Thymus (tissue), 11 donors: Measurements from ENCODE around the gene PPARG. TPM values are rescaled to one million over a fixed set of nuclear protein-coding genes. Genes with fewer than 3 reads are reported as not detected.
A peak's percentile ranks its signal among the peaks of the same experiment; 100 is the strongest.

Source experiments
- DNase-seq, 9 donors: peaks; one replicate each; pipeline ENCODE4 v3.0.0-alpha.2; 2013; ENCODE audit warnings: low spot score in 9 of 9, low read depth in 6 of 9, missing footprints in 1 of 9
- H3K27ac ChIP-seq, 2 donors: one replicate each; pipeline ENCODE4 v1.5.1; 2013; ENCODE audit warnings: control low read depth in 1 of 2, low read depth in 1 of 2, low read length in 1 of 2, mild to moderate bottlenecking in 1 of 2, moderate library complexity in 1 of 2
- H3K27me3 ChIP-seq, 2 donors: one replicate each; pipeline ENCODE4 v1.5.1; 2013; ENCODE audit warnings: low read length in 1 of 2; ENCODE audit not compliant: control insufficient read depth in 2 of 2, insufficient read depth in 1 of 2
- H3K36me3 ChIP-seq, 2 donors: one replicate each; pipeline ENCODE4 v1.5.1; 2013; ENCODE audit warnings: low read length in 1 of 2, mild to moderate bottlenecking in 1 of 2, moderate library complexity in 1 of 2; ENCODE audit not compliant: control insufficient read depth in 2 of 2, insufficient read depth in 2 of 2
- H3K4me1 ChIP-seq, 2 donors: one replicate each; pipeline ENCODE4 v1.5.1; 2013; ENCODE audit warnings: low read length in 2 of 2; ENCODE audit not compliant: control insufficient read depth in 2 of 2, insufficient read depth in 2 of 2
- H3K4me3 ChIP-seq, 2 donors: one replicate each; pipeline ENCODE4 v1.5.1; 2013; ENCODE audit warnings: low read length in 2 of 2, control low read depth in 1 of 2, mild to moderate bottlenecking in 1 of 2
- H3K9me3 ChIP-seq, 2 donors: one replicate each; pipeline ENCODE4 v1.5.1; 2013; ENCODE audit warnings: low read length in 1 of 2, mild to moderate bottlenecking in 1 of 2; ENCODE audit not compliant: control insufficient read depth in 2 of 2, insufficient read depth in 1 of 2
- WGBS: extraction: QIAGEN DNeasy Blood & Tissue Kit; methylation state at CpG from one replicate; pipeline ENCODE4 v1.1.7; 2013; 5-methylcytosine and 5-hydroxymethylcytosine counted together
- polyA plus RNA-seq: library from polyadenylated mRNA; stranded (reverse); fragments of 200-250 nt; gene quantifications from one replicate; pipeline ENCODE4 v1.2.3, GENCODE V29; 2013
- total RNA-seq: library from RNA; stranded (reverse); fragments of 120-200 nt; gene quantifications from one replicate; pipeline ENCODE4 v1.2.4, GENCODE V29; 2013
- donor health status: healthy.

The PPARG gene
- total and polyA plus RNA-seq, 2 donors: 4.3 to 8.8 TPM

DNA sequence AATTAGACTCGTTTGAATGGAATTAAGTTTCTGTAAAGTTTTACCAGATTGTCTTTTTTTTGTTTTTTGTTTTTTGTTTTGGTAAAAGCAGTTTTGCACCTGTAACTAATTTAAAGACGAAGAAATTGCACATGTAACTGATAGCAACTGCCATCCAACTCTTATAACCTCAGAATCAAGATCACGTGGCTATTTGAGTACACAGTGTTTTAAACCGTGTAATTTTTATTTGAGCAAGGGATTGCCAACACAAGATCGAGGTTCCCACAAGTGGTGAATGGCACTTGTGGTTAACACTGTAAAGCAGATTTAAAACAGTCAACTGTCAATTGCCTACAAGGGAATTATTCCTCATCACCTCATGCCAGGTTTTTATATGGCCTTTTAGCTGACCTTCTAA lies 67.3 kb downstream of the PPARG start:
- no peak overlapping the region for H3K4me3 ChIP-seq
- H3K27ac ChIP-seq: no peak overlapping the region
- H3K9me3 ChIP-seq: no peaks in the 10 kb centered on the region
- no peaks in the 10 kb centered on the region for H3K27me3 ChIP-seq
- peaks cover 0 to 3% of the 10 kb centered on the region in 2 donors for H3K4me1 ChIP-seq
- WGBS: 18% methylated on average over 5 of the region's 5 CpGs
- peak in 1 of 9 donors; percentile 20 for DNase-seq
- H3K36me3 ChIP-seq: no peaks in the 10 kb centered on the region

DNA sequence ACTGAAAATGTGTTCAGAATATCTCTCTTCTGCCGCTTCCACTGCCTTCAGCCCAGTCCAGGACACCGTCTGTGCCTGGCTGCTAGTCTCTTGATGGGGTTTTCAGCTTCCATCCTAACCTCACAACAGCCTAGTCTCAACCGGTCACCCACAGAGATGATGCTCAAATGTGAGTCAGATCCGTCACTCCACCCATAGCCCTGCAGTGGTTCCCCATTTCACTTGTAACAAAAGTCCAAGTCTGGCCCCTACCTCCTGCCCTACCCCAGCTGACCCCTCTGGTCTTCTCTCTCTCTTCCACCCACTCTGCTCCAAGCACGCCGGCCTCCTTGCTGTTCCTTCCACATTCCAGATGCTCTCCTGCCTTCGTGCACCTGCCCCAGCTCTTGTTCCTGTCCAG lies 68.1 kb downstream of the PPARG start:
- H3K27me3 ChIP-seq: no peaks in the 10 kb centered on the region
- no peak overlapping the region for H3K4me3 ChIP-seq
- no peak for DNase-seq
- WGBS: 98% methylated on average over 7 of the region's 7 CpGs
- H3K36me3 ChIP-seq: no peaks in the 10 kb centered on the region
- H3K9me3 ChIP-seq: no peaks in the 10 kb centered on the region
- no peak overlapping the region for H3K27ac ChIP-seq
- H3K4me1 ChIP-seq: peaks cover 0 to 3% of the 10 kb centered on the region in 2 donors

- Histone ChIP-seq H3K36me3 (no peaks in the 10 kb centered on the region), H3K4me1 (peaks cover 0 to 3% of the 10 kb centered on the region in 2 donors), H3K9me3 (no peaks in the 10 kb centered on the region), H3K27ac (no peak overlapping the region), H3K27me3 (no peaks in the 10 kb centered on the region), H3K4me3 (no peak overlapping the region)
- DNase-seq: no peak
- 98% methylated on average over 3 of the region's 3 CpGs for WGBS
These were observed 68.6 kb downstream of the PPARG start for GRCh38 chr3:12357456-12357855.

- 42% methylated on average over 6 of the region's 6 CpGs for WGBS
- no peaks in the 10 kb centered on the region for H3K9me3 ChIP-seq
- no peaks in the 10 kb centered on the region for H3K27me3 ChIP-seq
- H3K27ac ChIP-seq: no peak overlapping the region
- no peak for DNase-seq
- no peaks in the 10 kb centered on the region for H3K36me3 ChIP-seq
- H3K4me3 ChIP-seq: no peak overlapping the region
- no peaks in the 10 kb centered on the region for H3K4me1 ChIP-seq
These were observed 74.7 kb downstream of the PPARG start for GRCh38 chr3:12363397-12364195.

- no peak overlapping the region for H3K27ac ChIP-seq
- DNase-seq: no peak
- no peaks in the 10 kb centered on the region for H3K27me3 ChIP-seq
- H3K36me3 ChIP-seq: no peaks in the 10 kb centered on the region
- no peaks in the 10 kb centered on the region for H3K9me3 ChIP-seq
- no peaks in the 10 kb centered on the region for H3K4me1 ChIP-seq
- no peak overlapping the region for H3K4me3 ChIP-seq
- 98% methylated on average over 3 of the region's 3 CpGs for WGBS
These were observed 78.5 kb downstream of the PPARG start for GRCh38 chr3:12367346-12367745.

DNA sequence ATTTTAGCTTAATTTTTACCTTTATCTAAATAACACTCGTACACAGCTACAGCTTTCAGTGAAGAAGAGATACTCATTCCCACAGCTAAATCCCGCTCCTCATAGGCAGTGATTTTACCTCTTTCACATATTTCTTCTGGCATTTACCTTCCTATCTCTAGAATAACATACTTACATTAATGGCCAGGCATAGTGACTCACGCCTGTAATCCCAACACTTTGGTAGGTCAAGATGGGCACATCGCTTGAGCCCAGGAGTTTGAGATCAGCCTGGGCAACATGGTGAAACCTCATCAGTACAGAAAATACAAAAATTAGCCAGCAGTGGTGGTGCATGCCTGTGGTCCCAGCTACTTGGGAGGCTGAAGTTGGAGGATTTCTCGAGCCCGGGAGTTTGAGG lies 80.2 kb downstream of the PPARG start:
- DNase-seq: no peak
- H3K4me3 ChIP-seq: no peak overlapping the region
- 97% methylated on average over 6 of the region's 6 CpGs for WGBS

GRCh38 chr3:12369598-12369997 lies 80.7 kb downstream of the PPARG start:
- Histone ChIP-seq H3K4me3 (no peak overlapping the region), H3K27ac (no peak overlapping the region), H3K4me1 (no peaks in the 10 kb centered on the region), H3K36me3 (no peaks in the 10 kb centered on the region), H3K27me3 (no peaks in the 10 kb centered on the region), H3K9me3 (no peaks in the 10 kb centered on the region)
- no peak for DNase-seq
- 96% methylated on average over 1 of the region's 1 CpG for WGBS

More for the DNA sequence above, 80.2 kb downstream of the PPARG start:
- H3K27me3 ChIP-seq: no peaks in the 10 kb centered on the region
- no peak overlapping the region for H3K27ac ChIP-seq
- no peaks in the 10 kb centered on the region for H3K36me3 ChIP-seq
- no peaks in the 10 kb centered on the region for H3K9me3 ChIP-seq
- no peaks in the 10 kb centered on the region for H3K4me1 ChIP-seq

DNA sequence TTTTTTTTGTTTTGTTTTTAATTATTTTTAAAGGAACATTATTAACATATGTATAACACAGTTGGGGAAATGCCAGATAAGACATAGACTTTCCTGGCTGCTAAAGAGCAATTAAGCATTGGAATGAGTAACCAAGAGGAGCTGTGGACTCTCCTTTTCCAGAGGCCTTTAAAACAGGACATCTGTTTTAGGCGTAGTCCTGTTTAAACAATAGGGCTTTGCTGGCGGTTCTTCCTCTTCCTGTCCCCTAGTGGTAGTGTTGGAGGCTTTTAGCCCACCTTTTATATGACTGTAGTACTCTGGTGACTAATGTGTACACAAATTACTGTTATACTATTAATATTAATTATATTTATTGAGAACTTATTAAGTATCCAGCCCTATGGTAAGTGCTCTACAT lies 81.9 kb downstream of the PPARG start:
- DNase-seq: no peak
- WGBS: 86% methylated on average over 2 of the region's 2 CpGs
- Histone ChIP-seq H3K9me3 (no peaks in the 10 kb centered on the region), H3K27ac (no peak overlapping the region), H3K27me3 (no peaks in the 10 kb centered on the region), H3K36me3 (no peaks in the 10 kb centered on the region), H3K4me1 (no peaks in the 10 kb centered on the region), H3K4me3 (no peak overlapping the region)

DNA sequence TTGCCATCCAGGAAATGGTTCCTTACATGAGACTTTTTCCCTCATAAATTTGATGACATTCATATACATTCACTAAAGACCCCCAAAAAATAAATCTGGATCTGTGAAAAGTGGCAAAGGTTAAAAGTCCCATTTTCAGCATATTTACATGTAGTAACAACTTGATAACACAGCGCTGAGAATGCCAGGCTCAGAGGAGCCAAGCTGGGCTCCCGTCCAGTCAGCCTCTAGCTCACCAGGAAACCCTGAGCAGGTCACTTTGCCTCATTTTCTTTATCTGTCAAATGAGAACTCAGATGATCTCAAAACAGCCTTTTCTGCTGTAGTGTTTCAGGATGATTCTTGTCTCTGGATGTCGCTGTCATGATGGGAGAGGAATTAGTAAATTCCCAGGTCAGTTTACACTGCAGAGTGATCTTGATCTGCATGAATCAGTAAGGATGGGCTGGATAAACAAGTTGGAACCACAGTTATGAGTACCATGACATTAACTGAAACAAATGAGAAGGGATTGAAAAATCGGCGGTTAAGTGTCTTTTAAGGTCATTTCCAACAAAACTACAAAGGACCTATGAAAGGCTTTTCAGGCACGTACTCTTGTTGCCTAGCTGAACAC lies 82.8 kb downstream of the PPARG start:
- no peak overlapping the region for H3K27ac ChIP-seq
- WGBS: 94% methylated on average over 6 of the region's 6 CpGs
- H3K4me1 ChIP-seq: no peaks in the 10 kb centered on the region

More for the DNA sequence above, 82.8 kb downstream of the PPARG start:
- no peak overlapping the region for H3K4me3 ChIP-seq
- no peaks in the 10 kb centered on the region for H3K36me3 ChIP-seq
- no peaks in the 10 kb centered on the region for H3K9me3 ChIP-seq
- no peaks in the 10 kb centered on the region for H3K27me3 ChIP-seq
- no peak for DNase-seq
